WTC11 (cell line): ENCODE data around the gene MZF1. TPM values are rescaled to one million over a fixed set of nuclear protein-coding genes. Genes with fewer than 3 reads are reported as not detected.

Experiments used
- ATAC-seq: fragments of 200-7000 bp; cut with Tn5 transposase; 2 replicates; pipeline ENCODE4 v1.10.0; 2021; ENCODE audit warnings: mild to moderate bottlenecking, moderate library complexity
- CTCF ChIA-PET: fragments of 300-600 bp; sonication (Branson Sonifier 250); formaldehyde crosslinking; loops from one replicate; lab custom pipeline; 2021; ENCODE audit warnings: antibody characterized with exemption; lab: Charles Lee
- POLR2A ChIA-PET: fragments of 350-600 bp; sonication (Branson Sonifier 250); formaldehyde crosslinking; loops from one replicate; lab custom pipeline; 2021; ENCODE audit warnings: antibody characterized with exemption; lab: Charles Lee
- DNase-seq: peaks from one replicate; pipeline ENCODE4 v3.0.0; 2021; ENCODE audit warnings: low spot score
- H3K27ac Mint-ChIP-seq: 2 replicates; pipeline ENCODE4 v1.8.0; 2021; ENCODE audit warnings: mixed read lengths
- H3K27me3 Mint-ChIP-seq: 2 replicates; pipeline ENCODE4 v1.8.0; 2021; ENCODE audit warnings: low read depth, mild to moderate bottlenecking, moderate library complexity, mixed read lengths
- H3K36me3 Mint-ChIP-seq: 2 replicates; pipeline ENCODE4 v1.8.0; 2021; ENCODE audit warnings: mixed read lengths
- H3K4me1 Mint-ChIP-seq: 2 replicates; pipeline ENCODE4 v1.8.0; 2022; ENCODE audit warnings: mixed read lengths
- H3K4me3 Mint-ChIP-seq: 2 replicates; pipeline ENCODE4 v1.8.0; 2021; ENCODE audit warnings: mild to moderate bottlenecking, moderate library complexity, mixed read lengths
- H3K9me3 Mint-ChIP-seq: 2 replicates; pipeline ENCODE4 v1.8.0; 2021; ENCODE audit warnings: mixed read lengths
- AR ChIP-seq: fragments of 250-450 bp; sonication (Bioruptor Pico); IDR thresholded peaks from 2 replicates; pipeline ENCODE4 v1.9.0; 2021; ENCODE audit warnings: mild to moderate bottlenecking
- CBFB ChIP-seq: sonication (generic); formaldehyde crosslinking; IDR thresholded peaks from 2 replicates; pipeline ENCODE4 v1.8.1; 2022; ENCODE audit warnings: mild to moderate bottlenecking, low read depth, missing genetic modification reagents
- CREB1 ChIP-seq: sonication (generic); formaldehyde crosslinking; IDR thresholded peaks from 2 replicates; pipeline ENCODE4 v1.8.0; 2023; ENCODE audit warnings: mild to moderate bottlenecking, missing genetic modification reagents
- ESRRA ChIP-seq: sonication (generic); formaldehyde crosslinking; IDR thresholded peaks from 2 replicates; pipeline ENCODE4 v1.8.1; 2022; ENCODE audit warnings: mild to moderate bottlenecking, missing genetic modification reagents, borderline replicate concordance
- FOXJ3 ChIP-seq: sonication (generic); formaldehyde crosslinking; IDR thresholded peaks from 2 replicates; pipeline ENCODE4 v1.9.0; 2021; ENCODE audit warnings: missing genetic modification reagents, mild to moderate bottlenecking, borderline replicate concordance
- GABPB1 ChIP-seq: sonication (generic); formaldehyde crosslinking; IDR thresholded peaks from 2 replicates; pipeline ENCODE4 v1.8.1; 2023; ENCODE audit warnings: mild to moderate bottlenecking, missing genetic modification reagents
- KAT7 ChIP-seq: sonication (generic); formaldehyde crosslinking; IDR thresholded peaks from 2 replicates; pipeline ENCODE4 v1.8.1; 2023; ENCODE audit warnings: missing genetic modification reagents, mild to moderate bottlenecking, borderline replicate concordance
- NR2C2 ChIP-seq: sonication (generic); formaldehyde crosslinking; IDR thresholded peaks from 2 replicates; pipeline ENCODE4 v1.8.0; 2022; ENCODE audit warnings: mild to moderate bottlenecking, missing genetic modification reagents
- PREB ChIP-seq: sonication (generic); formaldehyde crosslinking; IDR thresholded peaks from 2 replicates; pipeline ENCODE4 v1.8.1; 2022; ENCODE audit warnings: mild to moderate bottlenecking, missing genetic modification reagents, moderate library complexity, borderline replicate concordance
- SP1 ChIP-seq: sonication (generic); formaldehyde crosslinking; conservative IDR thresholded peaks from 2 replicates; pipeline ENCODE4 v1.8.1; 2022; ENCODE audit warnings: missing genetic modification reagents
- TP53 ChIP-seq: sonication (generic); formaldehyde crosslinking; IDR thresholded peaks from 2 replicates; pipeline ENCODE4 v1.8.1; 2023; ENCODE audit warnings: mild to moderate bottlenecking, missing genetic modification reagents
- USF2 ChIP-seq: sonication (generic); formaldehyde crosslinking; IDR thresholded peaks from 2 replicates; pipeline ENCODE4 v1.8.1; 2023; ENCODE audit warnings: mild to moderate bottlenecking, missing genetic modification reagents, moderate library complexity
- ZNF121 ChIP-seq: sonication (generic); formaldehyde crosslinking; IDR thresholded peaks from 2 replicates; pipeline ENCODE4 v1.8.0; 2023; ENCODE audit warnings: missing genetic modification reagents
- ZNF138 ChIP-seq: sonication (generic); formaldehyde crosslinking; conservative IDR thresholded peaks from 2 replicates; pipeline ENCODE4 v1.8.1; 2022; ENCODE audit warnings: mild to moderate bottlenecking, moderate library complexity, missing genetic modification reagents
- ZNF232 ChIP-seq: sonication (generic); formaldehyde crosslinking; IDR thresholded peaks from 2 replicates; pipeline ENCODE4 v1.8.0; 2022; ENCODE audit warnings: mild to moderate bottlenecking, missing genetic modification reagents
- total RNA-seq: library from RNA; stranded (reverse); gene quantifications from 3 replicates; pipeline ENCODE4 v1.2.3, GENCODE V29; 2021
- TF ChIP-seq, protein P1 (sequence below): sonication (generic); formaldehyde crosslinking; IDR thresholded peaks from 2 replicates; pipeline ENCODE4 v1.8.0; 2022; ENCODE audit warnings: mild to moderate bottlenecking, missing genetic modification reagents
- TF ChIP-seq, protein P2 (sequence below): sonication (generic); formaldehyde crosslinking; IDR thresholded peaks from 2 replicates; pipeline ENCODE4 v1.8.1; 2022; ENCODE audit warnings: low read depth, missing genetic modification reagents, borderline replicate concordance
- TF ChIP-seq, protein P3 (sequence below): sonication (generic); formaldehyde crosslinking; IDR thresholded peaks from 2 replicates; pipeline ENCODE4 v1.8.0; 2023; ENCODE audit warnings: missing genetic modification reagents
- TF ChIP-seq, protein P4 (sequence below): sonication (generic); formaldehyde crosslinking; IDR thresholded peaks from 2 replicates; pipeline ENCODE4 v1.8.0; 2022; ENCODE audit warnings: mild to moderate bottlenecking, missing genetic modification reagents
- TF ChIP-seq, protein P5 (sequence below): sonication (generic); formaldehyde crosslinking; IDR thresholded peaks from 2 replicates; pipeline ENCODE4 v1.8.0; 2023; ENCODE audit warnings: missing genetic modification reagents, mild to moderate bottlenecking, borderline replicate concordance

Gene MZF1
- total RNA-seq, 1 experiment from 2014 or later: 22.2 TPM

GRCh38 chr19:58513694-58514563, 59.2 kb downstream of the MZF1 start:
- H3K4me1 Mint-ChIP-seq: peaks cover 28% of the 10 kb centered on the region
- peak; percentile 78 for ATAC-seq
- ChIA-PET CTCF (interaction anchor here (0.6 to 2.7 kb wide), 31 partner anchors 9 to 286 kb away, joined by 3 to 33 read pairs (median 6); partner anchors contain the start of genes CHMP2A, TRIM28, UBE2M and ZNF324B), POLR2A (interaction anchor here (0.7 to 1.7 kb wide), 2 partner anchors 15 to 30 kb away, joined by 6 to 8 read pairs; partner anchors contain the start of gene TRIM28)
- H3K4me3 Mint-ChIP-seq: peak overlapping the region; percentile 75
- no peaks in the 10 kb centered on the region for H3K9me3 Mint-ChIP-seq
- peaks cover 5% of the 10 kb centered on the region for H3K36me3 Mint-ChIP-seq
- H3K27ac Mint-ChIP-seq: peak overlapping the region; percentile 57
- H3K27me3 Mint-ChIP-seq: peaks cover 12% of the 10 kb centered on the region
- DNase-seq: peak; percentile 95
- TF ChIP-seq GABPB1 (peak; percentile 17; the same call in 1 of the 2 replicates), CBFB (CRISPR knock-in tag) (peak; percentile 89; the same call in 1 of the 2 replicates), USF2 (CRISPR knock-in tag) (peak; percentile 61), SP1 (CRISPR knock-in tag) (peak; percentile 91), ZNF232 (no peak), KAT7 (CRISPR knock-in tag) (0 out of 2 replicates have a peak, but pooled peaks have one; percentile 53), TP53 (CRISPR knock-in tag) (peak; percentile 72), ZNF121 (CRISPR knock-in tag) (peak; percentile 58; the same call in 1 of the 2 replicates), CREB1 (CRISPR knock-in tag) (no peak), FOXJ3 (CRISPR knock-in tag) (no peak), PREB (no peak), ESRRA (peak; percentile 79), NR2C2 (CRISPR knock-in tag) (no peak), AR (CRISPR knock-in tag) (no peak), ZNF138 (CRISPR knock-in tag) (0 out of 2 replicates have a peak, but pooled peaks have one; percentile 58)
- TF ChIP-seq, protein P1, sequence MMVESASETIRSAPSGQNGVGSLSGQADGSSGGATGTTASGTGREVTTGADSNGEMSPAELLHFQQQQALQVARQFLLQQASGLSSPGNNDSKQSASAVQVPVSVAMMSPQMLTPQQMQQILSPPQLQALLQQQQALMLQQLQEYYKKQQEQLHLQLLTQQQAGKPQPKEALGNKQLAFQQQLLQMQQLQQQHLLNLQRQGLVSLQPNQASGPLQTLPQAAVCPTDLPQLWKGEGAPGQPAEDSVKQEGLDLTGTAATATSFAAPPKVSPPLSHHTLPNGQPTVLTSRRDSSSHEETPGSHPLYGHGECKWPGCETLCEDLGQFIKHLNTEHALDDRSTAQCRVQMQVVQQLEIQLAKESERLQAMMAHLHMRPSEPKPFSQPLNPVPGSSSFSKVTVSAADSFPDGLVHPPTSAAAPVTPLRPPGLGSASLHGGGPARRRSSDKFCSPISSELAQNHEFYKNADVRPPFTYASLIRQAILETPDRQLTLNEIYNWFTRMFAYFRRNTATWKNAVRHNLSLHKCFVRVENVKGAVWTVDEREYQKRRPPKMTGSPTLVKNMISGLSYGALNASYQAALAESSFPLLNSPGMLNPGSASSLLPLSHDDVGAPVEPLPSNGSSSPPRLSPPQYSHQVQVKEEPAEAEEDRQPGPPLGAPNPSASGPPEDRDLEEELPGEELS (CRISPR knock-in tag): peak; percentile 89
- TF ChIP-seq, protein P2, sequence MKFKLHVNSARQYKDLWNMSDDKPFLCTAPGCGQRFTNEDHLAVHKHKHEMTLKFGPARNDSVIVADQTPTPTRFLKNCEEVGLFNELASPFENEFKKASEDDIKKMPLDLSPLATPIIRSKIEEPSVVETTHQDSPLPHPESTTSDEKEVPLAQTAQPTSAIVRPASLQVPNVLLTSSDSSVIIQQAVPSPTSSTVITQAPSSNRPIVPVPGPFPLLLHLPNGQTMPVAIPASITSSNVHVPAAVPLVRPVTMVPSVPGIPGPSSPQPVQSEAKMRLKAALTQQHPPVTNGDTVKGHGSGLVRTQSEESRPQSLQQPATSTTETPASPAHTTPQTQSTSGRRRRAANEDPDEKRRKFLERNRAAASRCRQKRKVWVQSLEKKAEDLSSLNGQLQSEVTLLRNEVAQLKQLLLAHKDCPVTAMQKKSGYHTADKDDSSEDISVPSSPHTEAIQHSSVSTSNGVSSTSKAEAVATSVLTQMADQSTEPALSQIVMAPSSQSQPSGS (CRISPR knock-in tag): no peak
- TF ChIP-seq, protein P3, sequence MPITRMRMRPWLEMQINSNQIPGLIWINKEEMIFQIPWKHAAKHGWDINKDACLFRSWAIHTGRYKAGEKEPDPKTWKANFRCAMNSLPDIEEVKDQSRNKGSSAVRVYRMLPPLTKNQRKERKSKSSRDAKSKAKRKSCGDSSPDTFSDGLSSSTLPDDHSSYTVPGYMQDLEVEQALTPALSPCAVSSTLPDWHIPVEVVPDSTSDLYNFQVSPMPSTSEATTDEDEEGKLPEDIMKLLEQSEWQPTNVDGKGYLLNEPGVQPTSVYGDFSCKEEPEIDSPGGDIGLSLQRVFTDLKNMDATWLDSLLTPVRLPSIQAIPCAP (CRISPR knock-in tag): peak; percentile 87; the same call in 1 of the 2 replicates
- TF ChIP-seq, protein P4, sequence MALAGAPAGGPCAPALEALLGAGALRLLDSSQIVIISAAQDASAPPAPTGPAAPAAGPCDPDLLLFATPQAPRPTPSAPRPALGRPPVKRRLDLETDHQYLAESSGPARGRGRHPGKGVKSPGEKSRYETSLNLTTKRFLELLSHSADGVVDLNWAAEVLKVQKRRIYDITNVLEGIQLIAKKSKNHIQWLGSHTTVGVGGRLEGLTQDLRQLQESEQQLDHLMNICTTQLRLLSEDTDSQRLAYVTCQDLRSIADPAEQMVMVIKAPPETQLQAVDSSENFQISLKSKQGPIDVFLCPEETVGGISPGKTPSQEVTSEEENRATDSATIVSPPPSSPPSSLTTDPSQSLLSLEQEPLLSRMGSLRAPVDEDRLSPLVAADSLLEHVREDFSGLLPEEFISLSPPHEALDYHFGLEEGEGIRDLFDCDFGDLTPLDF: 0 out of 2 replicates have a peak, but pooled peaks have one; percentile 37
- TF ChIP-seq, protein P5, sequence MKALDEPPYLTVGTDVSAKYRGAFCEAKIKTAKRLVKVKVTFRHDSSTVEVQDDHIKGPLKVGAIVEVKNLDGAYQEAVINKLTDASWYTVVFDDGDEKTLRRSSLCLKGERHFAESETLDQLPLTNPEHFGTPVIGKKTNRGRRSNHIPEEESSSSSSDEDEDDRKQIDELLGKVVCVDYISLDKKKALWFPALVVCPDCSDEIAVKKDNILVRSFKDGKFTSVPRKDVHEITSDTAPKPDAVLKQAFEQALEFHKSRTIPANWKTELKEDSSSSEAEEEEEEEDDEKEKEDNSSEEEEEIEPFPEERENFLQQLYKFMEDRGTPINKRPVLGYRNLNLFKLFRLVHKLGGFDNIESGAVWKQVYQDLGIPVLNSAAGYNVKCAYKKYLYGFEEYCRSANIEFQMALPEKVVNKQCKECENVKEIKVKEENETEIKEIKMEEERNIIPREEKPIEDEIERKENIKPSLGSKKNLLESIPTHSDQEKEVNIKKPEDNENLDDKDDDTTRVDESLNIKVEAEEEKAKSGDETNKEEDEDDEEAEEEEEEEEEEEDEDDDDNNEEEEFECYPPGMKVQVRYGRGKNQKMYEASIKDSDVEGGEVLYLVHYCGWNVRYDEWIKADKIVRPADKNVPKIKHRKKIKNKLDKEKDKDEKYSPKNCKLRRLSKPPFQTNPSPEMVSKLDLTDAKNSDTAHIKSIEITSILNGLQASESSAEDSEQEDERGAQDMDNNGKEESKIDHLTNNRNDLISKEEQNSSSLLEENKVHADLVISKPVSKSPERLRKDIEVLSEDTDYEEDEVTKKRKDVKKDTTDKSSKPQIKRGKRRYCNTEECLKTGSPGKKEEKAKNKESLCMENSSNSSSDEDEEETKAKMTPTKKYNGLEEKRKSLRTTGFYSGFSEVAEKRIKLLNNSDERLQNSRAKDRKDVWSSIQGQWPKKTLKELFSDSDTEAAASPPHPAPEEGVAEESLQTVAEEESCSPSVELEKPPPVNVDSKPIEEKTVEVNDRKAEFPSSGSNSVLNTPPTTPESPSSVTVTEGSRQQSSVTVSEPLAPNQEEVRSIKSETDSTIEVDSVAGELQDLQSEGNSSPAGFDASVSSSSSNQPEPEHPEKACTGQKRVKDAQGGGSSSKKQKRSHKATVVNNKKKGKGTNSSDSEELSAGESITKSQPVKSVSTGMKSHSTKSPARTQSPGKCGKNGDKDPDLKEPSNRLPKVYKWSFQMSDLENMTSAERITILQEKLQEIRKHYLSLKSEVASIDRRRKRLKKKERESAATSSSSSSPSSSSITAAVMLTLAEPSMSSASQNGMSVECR (CRISPR knock-in tag): peak; percentile 82; the same call in 1 of the 2 replicates
